GM21825 (cell line): ENCODE results near the gene NSG2.
"Not testable (repeated sequence)": the region's sequence is repeated elsewhere in the genome, so short reads cannot be mapped to it uniquely, and the experiment has no call there.

Experiments
- ATAC-seq: cut with Tn5 transposase; IDR thresholded peaks from one replicate; pipeline ENCODE4 v1.9.1; 2021; ENCODE audit warnings: mild to moderate bottlenecking, moderate library complexity; ENCODE audit not compliant: unreplicated experiment

NSG2 gene

DNA sequence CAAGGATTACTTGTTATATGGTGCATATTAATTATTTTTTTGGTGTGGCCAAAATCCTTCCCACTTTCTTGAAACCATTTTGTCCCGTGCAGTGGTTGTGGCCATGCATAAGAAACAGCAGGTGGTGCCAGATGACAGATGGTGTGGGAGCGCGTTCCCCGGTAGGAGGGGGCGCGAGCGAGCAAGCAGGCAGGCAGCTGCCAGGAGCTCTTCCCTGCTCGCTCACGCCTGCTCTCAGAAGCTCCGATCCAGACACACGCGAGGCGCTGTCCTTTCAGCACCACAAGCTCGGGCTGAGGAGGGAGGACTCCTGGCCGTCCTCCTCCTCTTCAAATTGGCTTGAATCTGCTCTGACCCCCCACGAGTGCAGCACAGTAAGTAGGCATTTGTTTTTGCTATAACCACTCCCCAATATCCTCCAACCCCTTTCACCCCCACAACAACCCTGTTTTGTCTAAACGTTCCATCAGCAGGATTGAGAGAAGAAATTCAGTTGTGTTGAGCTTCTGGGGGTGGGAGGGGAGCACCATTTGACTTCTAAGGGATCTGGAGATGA lies at the start of gene NSG2:
NSG2 (plus strand) TSS at position 237 of the 556 bp plus-strand sequence. CDS start 1,050 bp downstream, outside the sequence.
- peak; percentile 95 for ATAC-seq

DNA sequence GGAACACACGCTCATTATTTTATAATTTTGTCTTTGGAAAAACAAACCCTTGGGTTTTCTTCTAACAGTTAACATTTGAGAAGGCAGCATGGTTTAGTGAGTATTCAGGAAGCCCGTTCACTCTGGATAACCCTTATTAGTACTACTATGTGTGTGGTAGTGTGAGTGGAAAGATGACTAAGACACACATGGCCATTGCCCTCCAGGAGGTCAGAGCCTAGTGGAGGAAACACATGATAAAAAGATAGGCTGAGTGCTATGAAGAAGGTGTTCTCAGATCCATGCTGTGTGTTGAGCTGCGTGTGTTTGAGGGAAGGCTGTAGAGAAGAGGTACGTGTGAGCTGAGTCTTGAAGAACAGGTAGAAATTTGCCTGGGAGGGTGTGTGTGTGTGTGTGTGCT lies 48.2 kb upstream of the NSG2 start:
- no peak for ATAC-seq

DNA sequence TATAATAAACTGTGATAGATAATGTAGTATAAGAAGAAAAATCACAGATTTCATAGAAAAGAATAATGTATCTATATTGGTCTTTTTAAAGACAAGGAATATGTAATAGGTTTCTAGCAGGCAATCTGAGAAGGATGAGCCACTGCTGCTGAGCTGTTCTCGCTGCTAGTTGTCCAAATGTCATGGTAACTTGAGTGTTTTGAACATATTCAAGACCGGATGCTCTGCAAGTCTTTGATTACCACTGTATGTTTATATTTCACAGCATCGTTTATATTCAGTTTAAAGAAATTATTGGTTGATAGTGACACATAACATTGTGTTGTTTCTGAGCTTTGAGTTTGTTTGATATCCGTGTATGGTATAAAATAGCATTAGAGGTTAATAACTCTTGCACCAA lies 47.0 kb upstream of the NSG2 start:
- ATAC-seq: no peak

DNA sequence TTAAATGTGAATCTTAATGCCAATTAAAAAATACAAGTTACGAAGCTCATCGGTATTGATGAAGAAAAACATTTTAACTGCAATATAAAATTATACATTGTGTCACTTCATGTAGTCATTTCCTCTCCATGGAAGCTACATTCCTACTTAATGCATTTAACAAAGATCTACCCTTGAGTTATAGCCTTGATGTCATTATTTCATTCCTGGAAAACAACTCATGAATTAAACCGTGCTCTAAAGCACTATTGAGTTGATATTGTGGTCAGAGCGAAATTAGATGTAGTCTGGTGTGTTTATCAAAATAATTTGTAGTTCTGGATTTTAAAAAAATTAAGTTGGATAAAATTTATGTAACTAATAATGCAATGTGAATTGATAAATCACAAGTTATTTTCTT lies 45.4 kb upstream of the NSG2 start:
- no peak for ATAC-seq

DNA sequence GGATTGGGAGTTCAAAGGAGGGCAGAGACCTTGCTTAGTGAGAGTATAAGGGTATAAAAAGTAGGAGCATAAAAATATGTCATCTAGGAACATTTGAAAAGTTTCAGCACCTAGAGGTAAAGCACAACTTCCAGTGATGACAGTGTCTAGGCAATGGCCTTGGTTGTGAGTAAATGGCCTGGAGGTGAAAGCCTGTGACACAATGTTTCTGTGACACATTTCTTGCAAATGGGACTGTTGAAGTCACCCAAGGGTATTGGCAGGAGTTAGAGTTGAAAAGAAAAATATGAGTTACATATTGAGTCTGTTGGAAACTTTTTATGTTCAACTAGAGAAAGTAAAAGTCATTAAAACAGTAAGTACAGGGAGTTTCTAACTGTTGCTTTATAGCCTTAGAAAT lies 41.7 kb upstream of the NSG2 start:
- no peak for ATAC-seq

DNA sequence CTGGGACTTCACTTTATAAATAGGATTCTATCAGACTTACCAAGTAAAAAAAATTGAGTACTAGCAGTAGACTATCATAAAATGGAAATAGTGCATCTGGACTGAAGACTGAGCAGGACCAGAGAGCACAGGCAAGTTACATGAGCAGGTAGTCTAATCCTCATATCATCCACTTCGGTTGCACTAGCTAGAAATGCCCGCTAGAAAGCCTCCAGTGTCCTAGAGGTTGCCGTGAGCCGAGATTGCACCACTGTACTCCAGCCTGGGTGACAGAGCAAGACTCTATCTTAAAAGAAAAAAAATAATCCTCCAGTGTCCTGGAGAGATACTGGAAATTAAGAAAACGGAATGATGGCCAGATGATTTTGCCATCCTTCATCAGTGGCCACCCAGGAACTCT lies 36.6 kb upstream of the NSG2 start:
- ATAC-seq: no peak

DNA sequence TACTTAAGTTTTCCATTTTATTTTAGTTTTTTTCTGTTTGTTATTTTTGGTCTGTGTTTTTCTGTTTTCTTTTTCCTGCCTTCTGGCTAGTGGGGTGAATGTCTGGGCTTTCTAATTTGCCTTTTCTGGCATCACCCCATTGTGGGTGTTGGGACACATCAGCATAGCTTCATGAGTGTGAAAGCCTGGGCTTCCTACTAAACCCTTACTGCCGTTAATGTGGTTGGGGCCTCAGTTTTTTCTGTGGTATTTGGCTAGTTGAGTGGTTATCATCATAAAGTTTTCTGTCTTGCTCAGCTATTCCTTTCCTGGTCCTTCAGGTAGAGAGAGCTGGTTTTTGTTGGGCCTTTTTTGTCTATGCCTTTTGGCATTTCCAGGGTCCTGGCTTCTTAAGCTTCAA lies 35.1 kb upstream of the NSG2 start:
- no peak for ATAC-seq

DNA sequence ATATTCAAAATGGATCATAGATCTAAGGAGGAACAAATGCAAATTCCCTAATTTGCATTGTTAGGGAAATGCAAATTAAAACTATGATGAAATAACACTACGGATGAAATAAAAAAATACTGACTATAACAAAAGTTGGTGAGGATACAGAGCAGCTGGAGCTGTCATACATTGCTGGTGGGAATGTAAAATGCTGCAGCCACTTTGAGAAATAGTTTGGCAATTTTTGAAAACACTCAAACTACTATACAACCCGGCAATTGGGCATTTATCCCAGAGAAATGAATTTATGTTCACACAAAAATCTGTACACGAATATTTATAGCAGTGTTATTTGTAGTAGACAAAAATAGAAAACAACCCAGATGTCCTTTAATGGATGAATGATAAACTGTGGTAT lies 34.1 kb upstream of the NSG2 start:
- ATAC-seq: no peak

DNA sequence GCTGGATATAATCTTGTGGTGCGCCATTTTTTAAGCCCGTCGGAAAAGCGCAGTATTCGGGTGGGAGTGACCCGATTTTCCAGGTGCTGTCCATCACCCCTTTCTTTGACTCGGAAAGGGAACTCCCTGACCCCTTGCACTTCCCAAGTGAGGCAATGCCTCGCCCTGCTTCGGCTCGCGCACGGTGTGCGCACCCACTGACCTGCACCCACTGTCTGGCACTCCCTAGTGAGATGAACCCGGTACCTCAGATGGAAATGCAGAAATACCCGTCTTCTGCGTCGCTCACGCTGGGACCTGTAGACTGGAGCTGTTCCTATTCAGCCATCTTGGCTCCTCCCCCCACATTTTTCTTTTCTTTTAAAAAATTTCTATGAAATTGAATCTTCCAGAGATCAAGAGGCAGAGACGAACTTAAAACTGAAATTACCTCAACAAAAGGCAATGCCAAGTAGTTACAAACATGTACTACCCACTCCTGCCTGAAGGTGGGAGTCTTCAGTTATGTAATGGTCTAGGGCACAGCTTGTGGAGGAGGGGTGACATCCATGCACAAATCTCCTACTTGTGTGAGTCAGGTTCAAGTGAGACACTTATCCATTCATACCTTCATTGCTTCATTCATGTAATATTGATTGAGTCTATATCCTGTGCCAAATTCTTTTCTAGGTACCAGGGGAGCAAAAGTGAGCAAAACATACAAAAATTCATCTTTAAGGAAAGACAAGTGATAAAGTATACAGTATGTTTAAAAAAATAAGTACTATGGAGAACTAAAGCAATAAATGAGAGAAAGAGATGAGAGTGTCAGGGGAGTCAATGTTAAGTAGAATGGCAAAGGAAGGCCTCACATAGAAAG lies 25.2 kb upstream of the NSG2 start:
- not testable (repeated sequence) for ATAC-seq

DNA sequence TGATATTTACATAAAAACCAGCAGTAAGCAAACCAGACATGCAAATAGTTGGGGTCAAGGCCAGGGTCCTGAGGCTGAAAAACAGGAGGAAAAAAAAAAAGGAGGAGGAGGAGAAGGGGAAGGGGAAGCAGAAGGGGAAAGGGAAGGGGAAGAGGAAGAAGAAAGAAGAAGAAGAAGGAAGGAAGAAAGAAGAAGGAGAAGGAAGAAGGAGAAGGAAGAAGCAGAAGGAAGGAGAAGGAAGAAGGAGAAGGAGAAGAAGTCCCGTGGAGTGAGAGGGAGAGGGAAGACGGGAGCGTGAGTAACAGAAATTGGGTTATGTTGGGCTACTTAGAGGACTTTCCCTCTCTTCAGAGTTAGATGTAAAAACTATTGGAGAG lies 24.6 kb upstream of the NSG2 start:
- ATAC-seq: no peak

DNA sequence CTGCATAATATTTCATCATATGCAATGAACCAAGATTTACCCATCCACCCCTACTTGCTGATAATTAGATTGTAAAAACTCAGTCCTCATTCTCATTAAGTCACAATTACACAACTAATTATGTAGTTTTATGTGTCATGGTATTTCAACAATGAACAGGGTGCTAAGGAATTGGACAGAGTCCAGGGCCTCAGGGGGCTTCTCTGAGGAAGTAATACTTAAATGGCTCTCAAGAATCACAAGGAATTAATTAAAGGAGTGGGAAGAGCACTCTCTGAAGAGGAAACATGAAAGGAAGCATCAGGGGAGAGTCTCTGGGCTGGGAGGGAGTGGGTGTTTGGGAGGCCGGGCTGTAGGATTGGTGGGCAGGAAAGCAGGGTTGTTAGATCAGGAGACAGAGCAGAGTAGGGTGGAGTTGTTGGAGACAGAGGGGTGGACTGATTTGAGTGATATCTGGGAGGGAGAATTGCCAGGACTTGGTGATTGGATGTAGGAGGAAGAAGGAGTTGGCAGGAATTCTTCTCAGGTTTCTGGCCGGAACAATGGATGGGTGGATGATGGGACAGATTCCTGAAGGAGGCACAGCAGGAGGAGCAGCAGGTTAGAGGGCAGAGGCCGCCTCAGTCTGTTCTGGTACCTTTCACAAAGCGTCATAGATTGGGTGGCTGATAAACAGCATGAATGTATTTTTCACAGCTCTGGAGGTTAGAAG lies 23.0 kb upstream of the NSG2 start:
- no peak for ATAC-seq

DNA sequence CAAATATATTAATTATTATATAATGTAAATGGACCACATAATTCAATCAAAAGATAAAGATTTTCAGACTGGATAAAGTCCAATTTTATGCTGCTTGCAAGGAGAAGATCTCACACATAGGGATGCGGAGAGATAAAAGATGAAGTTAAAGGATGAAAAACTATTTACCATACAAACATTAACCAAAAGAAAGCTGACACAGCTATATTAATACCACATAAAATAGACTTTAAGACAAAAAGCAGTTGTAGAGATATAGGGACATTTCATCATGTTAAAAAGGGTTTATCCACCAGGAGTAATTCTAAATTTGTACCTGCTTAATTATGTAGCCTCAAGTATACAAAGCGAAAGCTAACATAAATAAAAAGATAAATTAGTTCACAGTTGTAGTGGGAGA lies 15.2 kb upstream of the NSG2 start:
- ATAC-seq: no peak

DNA sequence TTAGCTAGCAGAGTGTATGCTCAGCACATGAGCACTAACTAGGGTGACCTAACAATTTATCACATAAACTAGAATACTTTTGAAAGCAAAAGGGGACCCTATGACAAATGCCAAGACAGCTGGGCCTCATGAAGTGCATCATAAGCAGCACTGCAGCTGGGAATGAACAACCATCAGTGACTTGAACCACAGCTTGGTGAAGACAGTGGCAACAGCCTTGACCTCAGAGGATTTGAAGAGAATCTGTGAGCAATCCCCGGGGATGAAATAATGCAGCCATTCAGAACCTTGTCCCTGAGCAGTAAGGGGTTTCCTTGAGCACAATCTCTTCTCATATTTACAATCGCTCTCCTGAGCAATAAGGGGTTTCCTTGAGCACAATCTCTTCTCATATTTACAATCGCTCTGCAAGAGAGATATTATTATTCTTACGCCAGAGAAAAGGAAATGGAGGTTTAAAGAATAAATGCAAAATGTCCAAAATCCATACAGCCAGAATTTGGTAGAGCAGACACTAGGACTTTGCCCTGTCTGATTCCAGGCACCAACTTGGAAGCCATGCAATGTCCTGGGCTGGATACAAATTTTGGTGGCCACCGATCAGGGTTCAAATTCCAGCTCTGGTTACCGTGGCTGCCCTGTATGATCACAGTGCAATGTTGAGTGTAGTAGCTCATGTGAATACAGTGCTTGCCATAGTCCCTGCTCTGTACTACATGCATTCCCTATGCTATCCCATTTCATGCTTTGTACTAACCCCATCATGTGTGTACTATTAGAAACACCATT lies 846 bp upstream of the NSG2 start:
- ATAC-seq: no peak

DNA sequence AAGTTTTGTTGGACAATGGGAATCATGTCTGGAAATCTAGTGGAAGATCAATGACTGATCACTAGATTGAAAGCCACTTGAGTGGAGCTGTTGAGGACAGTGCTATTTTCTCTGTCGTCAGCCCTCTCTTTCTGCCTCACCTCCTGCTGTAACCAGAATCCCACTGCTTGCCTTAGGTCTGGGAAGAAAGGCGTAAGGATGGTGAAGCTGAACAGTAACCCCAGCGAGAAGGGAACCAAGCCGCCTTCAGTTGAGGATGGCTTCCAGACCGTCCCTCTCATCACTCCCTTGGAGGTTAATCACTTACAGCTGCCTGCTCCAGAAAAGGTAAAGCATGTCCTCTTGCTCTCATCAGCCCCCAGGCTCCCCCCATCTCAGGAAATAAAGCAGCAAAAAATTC lies 1.1 kb downstream of the NSG2 start:
- no peak for ATAC-seq

DNA sequence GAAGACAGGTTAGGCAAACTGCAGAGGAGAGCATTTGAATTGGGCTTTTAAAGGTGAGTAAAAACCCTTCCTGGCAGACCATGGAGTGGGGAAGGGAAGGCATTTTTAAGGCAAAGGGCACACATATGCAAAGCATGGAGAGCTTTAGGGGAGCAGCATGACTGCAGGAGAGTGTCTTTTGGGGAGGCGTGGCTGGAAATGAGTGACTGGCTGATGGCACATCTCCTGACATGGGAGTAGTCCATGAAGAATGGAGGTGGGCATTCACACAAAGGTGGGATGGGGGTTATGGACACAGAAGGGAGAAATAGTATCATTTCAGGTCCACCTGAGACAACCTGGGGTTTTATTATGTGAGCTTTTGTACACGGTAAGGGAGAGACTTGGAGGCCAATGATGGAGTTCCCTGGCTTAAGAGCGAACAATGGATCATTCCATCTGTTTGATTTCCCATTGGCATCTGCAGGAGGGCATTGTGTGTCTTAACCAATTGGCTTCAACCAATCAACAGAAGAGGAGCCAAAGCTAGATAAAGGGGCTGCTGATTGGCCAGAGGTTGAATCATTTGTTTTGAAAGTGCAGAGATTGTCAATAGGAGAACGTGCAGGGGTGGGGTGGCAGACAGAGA lies 2.1 kb downstream of the NSG2 start:
- no peak for ATAC-seq

DNA sequence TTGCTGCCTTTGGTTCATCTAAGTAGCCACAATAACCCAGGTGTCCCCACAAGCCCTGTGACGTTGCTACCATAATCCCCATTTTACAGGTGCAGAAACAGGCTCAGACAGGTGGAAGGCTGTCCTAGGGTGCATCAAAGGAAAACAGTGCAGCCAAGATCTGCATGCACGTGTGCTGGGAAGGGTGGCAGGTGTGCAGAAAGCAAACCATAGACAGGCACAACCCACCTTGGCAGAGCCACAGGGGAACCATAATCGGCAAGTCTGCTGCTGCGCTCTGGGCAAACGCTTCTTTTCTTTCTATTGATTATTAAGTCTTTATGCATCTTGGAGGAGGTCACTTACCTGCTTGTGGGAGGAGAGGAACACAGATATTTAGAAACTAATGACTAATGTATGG lies 7.1 kb downstream of the NSG2 start:
- no peak for ATAC-seq

DNA sequence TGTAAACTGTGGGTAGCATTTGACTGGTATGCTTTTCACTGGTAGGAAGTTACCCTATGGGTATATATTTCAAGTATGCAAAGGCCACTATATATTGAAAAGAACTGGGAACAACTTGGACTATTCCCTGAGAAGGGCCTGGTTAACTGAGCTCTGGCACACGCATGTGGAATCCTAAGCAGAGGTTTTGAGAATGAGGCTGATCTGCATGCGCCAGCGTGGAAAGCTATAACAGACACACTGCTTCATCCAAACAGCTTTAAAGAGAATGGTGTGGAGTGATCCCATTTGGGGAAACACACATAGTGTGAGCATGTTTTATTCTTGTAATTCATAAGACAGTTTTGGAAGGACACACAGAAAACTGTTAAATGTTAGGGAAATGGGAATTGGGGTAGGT lies 8.4 kb downstream of the NSG2 start:
- ATAC-seq: no peak

DNA sequence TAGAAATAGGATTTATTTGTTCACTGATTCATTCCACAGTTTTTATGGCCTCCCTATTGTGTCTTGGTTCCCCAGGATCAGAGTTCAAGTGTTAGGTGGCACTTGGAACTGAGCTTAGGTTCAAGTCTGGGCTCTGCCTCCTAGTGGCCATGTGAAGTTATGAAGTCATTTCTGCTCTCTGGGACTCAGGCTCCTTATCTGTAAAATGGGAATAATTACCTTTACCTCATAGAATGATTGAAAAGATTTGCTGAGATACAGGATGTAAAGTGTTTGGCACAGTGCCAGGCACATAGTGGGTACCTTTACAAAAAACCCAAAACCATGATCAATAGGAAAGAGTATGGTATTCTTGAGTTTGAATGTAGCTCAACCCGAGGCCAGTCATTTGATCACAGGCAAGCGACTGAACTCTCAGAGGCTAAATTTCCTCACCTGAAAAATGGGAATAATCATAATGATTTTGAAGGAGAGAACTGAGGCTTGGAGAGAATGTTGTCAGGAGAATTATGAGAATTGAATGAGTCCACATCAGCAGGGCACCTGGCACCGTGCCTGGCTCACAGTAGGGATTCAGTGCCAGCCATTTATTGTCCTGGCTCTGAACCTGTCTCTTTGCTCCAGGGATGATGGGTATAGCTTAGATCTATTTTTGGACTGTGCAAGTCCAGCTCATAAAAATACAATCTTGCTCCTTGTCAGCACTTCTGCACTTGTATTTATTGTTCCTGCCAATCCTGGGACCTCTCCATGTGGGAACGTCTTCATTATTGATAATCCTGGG lies 10.8 kb downstream of the NSG2 start:
- no peak for ATAC-seq

DNA sequence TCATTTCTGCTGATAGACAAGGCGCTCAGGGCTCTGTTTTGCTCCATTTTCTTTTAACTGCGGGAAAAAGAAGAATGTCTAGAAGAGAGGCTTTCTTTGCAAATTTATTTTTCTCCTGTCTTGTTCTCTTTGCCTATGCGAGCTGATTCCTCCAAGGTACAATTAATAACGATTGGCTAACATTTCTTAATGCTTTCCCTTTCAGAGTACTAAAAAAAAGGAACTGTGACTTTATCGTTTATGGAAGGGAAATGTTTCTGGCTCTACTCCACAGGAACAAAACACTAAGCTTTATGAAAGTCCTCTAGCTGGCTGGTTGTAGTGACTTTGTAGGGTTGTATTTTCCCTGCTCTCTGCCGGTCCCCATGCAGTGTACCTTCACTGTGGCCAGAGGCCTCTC lies 11.7 kb downstream of the NSG2 start:
- no peak for ATAC-seq
